DND-41 (cell line): Measurements from ENCODE around the gene TEF.
"Not testable (repeated sequence)": the region's sequence is repeated elsewhere in the genome, so short reads cannot be mapped to it uniquely, and the experiment has no call there.

Experiments used
- EZH2 ChIP-seq: IDR thresholded peaks from 3 replicates; pipeline ENCODE4 v1.6.1; 2012; ENCODE audit warnings: borderline replicate concordance, low read depth, mild to moderate bottlenecking, moderate library complexity, low read length, inconsistent platforms; ENCODE audit not compliant: severe bottlenecking
- TF ChIP-seq, protein P1 (sequence below): IDR thresholded peaks from 2 replicates; pipeline ENCODE4 v1.5.1; 2012; ENCODE audit warnings: borderline replicate concordance, low read length, moderate library complexity, mild to moderate bottlenecking; ENCODE audit not compliant: poor library complexity, severe bottlenecking; ENCODE audit errors: extremely low read depth

DNA sequence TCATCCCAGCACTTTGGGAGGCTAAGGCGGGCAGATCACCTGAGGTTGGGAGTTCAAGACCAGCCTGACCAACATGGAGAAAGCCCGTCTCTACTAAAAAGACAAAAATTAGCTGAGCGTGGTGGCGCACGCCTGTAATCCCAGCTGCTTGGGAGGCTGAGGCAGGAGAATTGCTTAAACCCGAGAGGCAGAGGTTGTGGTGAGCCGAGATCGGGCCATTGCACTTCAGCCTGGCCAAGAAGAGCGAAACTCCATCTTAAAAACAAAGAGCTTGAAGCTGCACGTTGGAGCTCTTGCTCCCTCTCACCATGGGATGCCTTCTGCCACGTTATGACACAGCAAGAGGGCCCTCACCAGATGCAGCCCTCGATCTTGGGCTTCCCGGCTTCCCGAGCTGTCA is 21.1 kb downstream of the TEF start:
- TF ChIP-seq, protein P1, sequence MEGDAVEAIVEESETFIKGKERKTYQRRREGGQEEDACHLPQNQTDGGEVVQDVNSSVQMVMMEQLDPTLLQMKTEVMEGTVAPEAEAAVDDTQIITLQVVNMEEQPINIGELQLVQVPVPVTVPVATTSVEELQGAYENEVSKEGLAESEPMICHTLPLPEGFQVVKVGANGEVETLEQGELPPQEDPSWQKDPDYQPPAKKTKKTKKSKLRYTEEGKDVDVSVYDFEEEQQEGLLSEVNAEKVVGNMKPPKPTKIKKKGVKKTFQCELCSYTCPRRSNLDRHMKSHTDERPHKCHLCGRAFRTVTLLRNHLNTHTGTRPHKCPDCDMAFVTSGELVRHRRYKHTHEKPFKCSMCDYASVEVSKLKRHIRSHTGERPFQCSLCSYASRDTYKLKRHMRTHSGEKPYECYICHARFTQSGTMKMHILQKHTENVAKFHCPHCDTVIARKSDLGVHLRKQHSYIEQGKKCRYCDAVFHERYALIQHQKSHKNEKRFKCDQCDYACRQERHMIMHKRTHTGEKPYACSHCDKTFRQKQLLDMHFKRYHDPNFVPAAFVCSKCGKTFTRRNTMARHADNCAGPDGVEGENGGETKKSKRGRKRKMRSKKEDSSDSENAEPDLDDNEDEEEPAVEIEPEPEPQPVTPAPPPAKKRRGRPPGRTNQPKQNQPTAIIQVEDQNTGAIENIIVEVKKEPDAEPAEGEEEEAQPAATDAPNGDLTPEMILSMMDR = not testable (repeated sequence)
- TF ChIP-seq EZH2 = not testable (repeated sequence)
